ENCODE data around the gene MLN.

The MLN gene

GRCh38 chr6:33756211-33756954 is 47.4 kb downstream of the MLN start:
- DNase-seq (ENCODE audit: low read depth in 2 of 2, low spot score in 1 of 2), result no peak

GRCh38 chr6:33755070-33755869 is 48.5 kb downstream of the MLN start:
- no peak for DNase-seq (ENCODE audit: low read depth in 2 of 2, low spot score in 1 of 2)

- DNase-seq (ENCODE audit: low read depth in 2 of 2, low spot score in 1 of 2), result no peak
These were observed 49.6 kb downstream of the MLN start for GRCh38 chr6:33754222-33754621.

- DNase-seq (ENCODE audit: low read depth in 2 of 2, low spot score in 1 of 2), result no peak
These were observed 51.2 kb downstream of the MLN start for GRCh38 chr6:33752646-33753015.

GRCh38 chr6:33751771-33752645 is 51.8 kb downstream of the MLN start:
- DNase-seq (ENCODE audit: low read depth in 2 of 2, low spot score in 1 of 2), result no peak

- DNase-seq (ENCODE audit: low read depth in 2 of 2, low spot score in 1 of 2), result no peak
These were observed 53.4 kb downstream of the MLN start for GRCh38 chr6:33750244-33750991.

GRCh38 chr6:33749401-33749800 is 54.4 kb downstream of the MLN start:
- no peak for DNase-seq (ENCODE audit: low read depth in 2 of 2, low spot score in 1 of 2)

- DNase-seq (ENCODE audit: low read depth in 2 of 2, low spot score in 1 of 2), result no peak
These were observed 55.0 kb downstream of the MLN start for GRCh38 chr6:33748841-33749240.

GRCh38 chr6:33747823-33748222 is 56.0 kb downstream of the MLN start:
- no peak for DNase-seq (ENCODE audit: low read depth in 2 of 2, low spot score in 1 of 2)

- DNase-seq (ENCODE audit: low read depth in 2 of 2, low spot score in 1 of 2), result no peak
These were observed 57.1 kb downstream of the MLN start, which contains the start of gene IP6K3 for GRCh38 chr6:33746651-33747100. IP6K3 (minus strand) TSS chr6:33746905; CDS start chr6:33735476, 11,429 bp downstream.

- no peak for DNase-seq (ENCODE audit: low read depth in 2 of 2, low spot score in 1 of 2)
These were observed 57.7 kb downstream of the MLN start for GRCh38 chr6:33746036-33746600.

- DNase-seq (ENCODE audit: low read depth in 2 of 2, low spot score in 1 of 2), result no peak
These were observed 58.3 kb downstream of the MLN start for GRCh38 chr6:33745548-33745947.

GRCh38 chr6:33744895-33745546 is 58.8 kb downstream of the MLN start:
- no peak for DNase-seq (ENCODE audit: low read depth in 2 of 2, low spot score in 1 of 2)
